Measurements from ENCODE around the gene XRCC4. TPM values are rescaled to one million over a fixed set of nuclear protein-coding genes. Genes with fewer than 3 reads are reported as not detected.

XRCC4 gene
- polyA plus RNA-seq, 1 donor from 2014 or later, result 22.9 TPM

- no peaks in the 10 kb centered on the region for H3F3A ChIP-seq (ENCODE audit: insufficient read depth, low read length, poor library complexity, severe bottlenecking)
- no peaks in the 10 kb centered on the region for H3K27me3 ChIP-seq (ENCODE audit: insufficient read depth, low read depth, low read length)
- TF ChIP-seq TAF1 (IDR thresholded peaks at IDR 0.05; ENCODE audit: low read depth) (no peak), REST (IDR thresholded peaks at IDR 0.05; ENCODE audit: borderline replicate concordance) (no peak), MXI1 (conservative IDR thresholded peaks at IDR 0.05; ENCODE audit: poor library complexity, severe bottlenecking) (no peak), RAD21 (conservative IDR thresholded peaks at IDR 0.05) (no peak), POLR2AphosphoS5 (IDR thresholded peaks at IDR 0.05) (no peak), SMC3 (conservative IDR thresholded peaks at IDR 0.05; ENCODE audit: poor library complexity) (no peak), EP300 (conservative IDR thresholded peaks at IDR 0.05; ENCODE audit: poor library complexity, severe bottlenecking) (no peak), EZH2 (IDR thresholded peaks at IDR 0.05; ENCODE audit: borderline replicate concordance, insufficient read depth, low read length, poor library complexity, severe bottlenecking) (no peak)
- TF ChIP-seq, protein P1, sequence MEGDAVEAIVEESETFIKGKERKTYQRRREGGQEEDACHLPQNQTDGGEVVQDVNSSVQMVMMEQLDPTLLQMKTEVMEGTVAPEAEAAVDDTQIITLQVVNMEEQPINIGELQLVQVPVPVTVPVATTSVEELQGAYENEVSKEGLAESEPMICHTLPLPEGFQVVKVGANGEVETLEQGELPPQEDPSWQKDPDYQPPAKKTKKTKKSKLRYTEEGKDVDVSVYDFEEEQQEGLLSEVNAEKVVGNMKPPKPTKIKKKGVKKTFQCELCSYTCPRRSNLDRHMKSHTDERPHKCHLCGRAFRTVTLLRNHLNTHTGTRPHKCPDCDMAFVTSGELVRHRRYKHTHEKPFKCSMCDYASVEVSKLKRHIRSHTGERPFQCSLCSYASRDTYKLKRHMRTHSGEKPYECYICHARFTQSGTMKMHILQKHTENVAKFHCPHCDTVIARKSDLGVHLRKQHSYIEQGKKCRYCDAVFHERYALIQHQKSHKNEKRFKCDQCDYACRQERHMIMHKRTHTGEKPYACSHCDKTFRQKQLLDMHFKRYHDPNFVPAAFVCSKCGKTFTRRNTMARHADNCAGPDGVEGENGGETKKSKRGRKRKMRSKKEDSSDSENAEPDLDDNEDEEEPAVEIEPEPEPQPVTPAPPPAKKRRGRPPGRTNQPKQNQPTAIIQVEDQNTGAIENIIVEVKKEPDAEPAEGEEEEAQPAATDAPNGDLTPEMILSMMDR (IDR thresholded peaks at IDR 0.05; ENCODE audit: poor library complexity, severe bottlenecking), result no peak
Measured at GRCh38 chr5:83048277-83048676, 29.1 kb upstream of the XRCC4 start.

DNA sequence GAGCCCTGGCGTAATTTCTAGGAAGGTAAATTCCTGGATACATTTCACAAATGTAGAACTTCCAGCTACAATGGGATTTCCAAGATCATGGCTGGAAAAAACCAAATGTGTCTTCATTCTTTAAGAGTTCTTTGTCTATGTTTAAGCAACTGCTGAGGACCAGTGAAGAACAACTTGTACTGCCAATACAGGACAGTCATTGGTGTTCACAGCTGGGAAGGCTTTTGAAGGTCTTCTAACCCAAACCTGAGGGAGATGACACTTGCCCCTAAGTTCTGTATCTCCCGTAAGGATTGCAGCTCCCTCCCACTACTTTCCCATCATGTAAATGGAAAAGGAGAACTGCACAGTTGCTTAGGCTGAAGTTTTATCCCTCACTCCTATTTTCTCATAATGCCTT, 28.5 kb upstream of the XRCC4 start:
- H3K4me3 ChIP-seq (ENCODE audit: low read length), result no peak overlapping the region
- no peaks in the 10 kb centered on the region for H3K9me3 ChIP-seq (ENCODE audit: low read length)
- H2AFZ ChIP-seq (ENCODE audit: low read depth, low read length), result no peak overlapping the region
- peaks cover 3% of the 10 kb centered on the region for H3K79me2 ChIP-seq (replicated peaks; ENCODE audit: insufficient read depth, low read length)
- H3F3A ChIP-seq (ENCODE audit: insufficient read depth, low read length, poor library complexity, severe bottlenecking), result no peaks in the 10 kb centered on the region
- H3K36me3 ChIP-seq (ENCODE audit: insufficient read depth, low read length), result no peaks in the 10 kb centered on the region
- no peaks in the 10 kb centered on the region for H4K20me1 ChIP-seq (ENCODE audit: insufficient read depth)
- no peak overlapping the region for H3K9ac ChIP-seq (ENCODE audit: low read length)
- no peak for TF ChIP-seq SMC3 (conservative IDR thresholded peaks at IDR 0.05; ENCODE audit: poor library complexity)
- TF ChIP-seq, protein P1 (IDR thresholded peaks at IDR 0.05; ENCODE audit: poor library complexity, severe bottlenecking), result no peak
- no peak for TF ChIP-seq EZH2 (IDR thresholded peaks at IDR 0.05; ENCODE audit: borderline replicate concordance, insufficient read depth, low read length, poor library complexity, severe bottlenecking)
- TF ChIP-seq RAD21 (conservative IDR thresholded peaks at IDR 0.05), result no peak
- TF ChIP-seq TAF1 (IDR thresholded peaks at IDR 0.05; ENCODE audit: low read depth), result no peak
- no peak overlapping the region for H3K4me2 ChIP-seq (ENCODE audit: low read length)
- no peaks in the 10 kb centered on the region for H3K27me3 ChIP-seq (ENCODE audit: insufficient read depth, low read depth, low read length)
- H3K27ac ChIP-seq (ENCODE audit: low read length), result no peak overlapping the region
- H3K9me2 ChIP-seq (ENCODE audit: insufficient read depth, low read length), result no peaks in the 10 kb centered on the region

More at GRCh38 chr5:83048277-83048676, 29.1 kb upstream of the XRCC4 start:
- H3K9me2 ChIP-seq (ENCODE audit: insufficient read depth, low read length), result no peaks in the 10 kb centered on the region
- H3K4me3 ChIP-seq (ENCODE audit: low read length), result no peak overlapping the region
- no peaks in the 10 kb centered on the region for H3K9me3 ChIP-seq (ENCODE audit: low read length)
- H2AFZ ChIP-seq (ENCODE audit: low read depth, low read length), result no peak overlapping the region
- no peak overlapping the region for H3K4me2 ChIP-seq (ENCODE audit: low read length)
- H4K20me1 ChIP-seq (ENCODE audit: insufficient read depth), result no peaks in the 10 kb centered on the region
- no peak overlapping the region for H3K9ac ChIP-seq (ENCODE audit: low read length)
- H3K79me2 ChIP-seq (replicated peaks; ENCODE audit: insufficient read depth, low read length), result peaks cover 3% of the 10 kb centered on the region
- H3K27ac ChIP-seq (ENCODE audit: low read length), result no peak overlapping the region
- H3K36me3 ChIP-seq (ENCODE audit: insufficient read depth, low read length), result no peaks in the 10 kb centered on the region
